ENCODE measurements around the gene PEDS1. TPM values are rescaled to one million over a fixed set of nuclear protein-coding genes. Genes with fewer than 3 reads are reported as not detected.

Gene PEDS1
- total RNA-seq, 1 experiment from 2014 or later, result 37.5 TPM

DNA sequence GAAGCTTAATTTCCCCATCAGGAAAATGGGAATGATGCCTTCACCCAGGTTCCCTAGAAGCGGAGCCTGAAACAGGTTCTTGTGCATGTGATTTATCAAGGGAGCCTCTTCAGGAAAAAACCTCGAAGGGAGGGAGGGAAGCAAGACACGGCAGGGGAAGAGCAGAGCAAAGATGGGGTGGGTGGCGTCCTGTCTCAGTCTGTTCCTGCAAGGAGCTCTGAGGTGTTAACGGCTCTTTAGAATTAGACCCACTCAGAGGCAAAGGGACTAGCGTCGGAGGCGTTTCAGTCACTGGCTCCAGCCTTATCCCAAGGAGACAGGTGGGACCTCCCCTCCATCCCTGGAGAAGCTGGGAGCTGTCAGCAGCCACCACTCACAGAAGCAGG, 25.0 kb downstream of the PEDS1 start:
- CTCF ChIA-PET, result interaction anchor here (0.8 kb wide), 1 partner anchor 11 kb away, joined by 5 read pairs; no protein-coding TSS in a partner anchor
- TF ChIP-seq, protein P1, sequence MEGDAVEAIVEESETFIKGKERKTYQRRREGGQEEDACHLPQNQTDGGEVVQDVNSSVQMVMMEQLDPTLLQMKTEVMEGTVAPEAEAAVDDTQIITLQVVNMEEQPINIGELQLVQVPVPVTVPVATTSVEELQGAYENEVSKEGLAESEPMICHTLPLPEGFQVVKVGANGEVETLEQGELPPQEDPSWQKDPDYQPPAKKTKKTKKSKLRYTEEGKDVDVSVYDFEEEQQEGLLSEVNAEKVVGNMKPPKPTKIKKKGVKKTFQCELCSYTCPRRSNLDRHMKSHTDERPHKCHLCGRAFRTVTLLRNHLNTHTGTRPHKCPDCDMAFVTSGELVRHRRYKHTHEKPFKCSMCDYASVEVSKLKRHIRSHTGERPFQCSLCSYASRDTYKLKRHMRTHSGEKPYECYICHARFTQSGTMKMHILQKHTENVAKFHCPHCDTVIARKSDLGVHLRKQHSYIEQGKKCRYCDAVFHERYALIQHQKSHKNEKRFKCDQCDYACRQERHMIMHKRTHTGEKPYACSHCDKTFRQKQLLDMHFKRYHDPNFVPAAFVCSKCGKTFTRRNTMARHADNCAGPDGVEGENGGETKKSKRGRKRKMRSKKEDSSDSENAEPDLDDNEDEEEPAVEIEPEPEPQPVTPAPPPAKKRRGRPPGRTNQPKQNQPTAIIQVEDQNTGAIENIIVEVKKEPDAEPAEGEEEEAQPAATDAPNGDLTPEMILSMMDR (IDR thresholded peaks at IDR 0.05; ENCODE audit: unreplicated experiment), result no peak
- H3K36me3 Mint-ChIP-seq (ENCODE audit: insufficient read depth, unreplicated experiment), result peaks cover 74% of the 10 kb centered on the region
- no TSS peak for BruUV-seq (replicated peaks)
- peaks cover 9% of the 10 kb centered on the region for H3K4me1 Mint-ChIP-seq (ENCODE audit: low read depth, unreplicated experiment)
- no peak overlapping the region for H3K27ac Mint-ChIP-seq (ENCODE audit: unreplicated experiment)
- no peaks in the 10 kb centered on the region for H3K9me3 Mint-ChIP-seq (ENCODE audit: low read depth, unreplicated experiment)
- intact Hi-C loops (cut with micrococcal nuclease; ENCODE audit: unreplicated experiment), result no loop called here
- no peaks in the 10 kb centered on the region for H3K27me3 Mint-ChIP-seq (ENCODE audit: unreplicated experiment)
- H3K4me3 Mint-ChIP-seq (ENCODE audit: low read depth, unreplicated experiment), result no peak overlapping the region
- DNase-seq, result no peak

DNA sequence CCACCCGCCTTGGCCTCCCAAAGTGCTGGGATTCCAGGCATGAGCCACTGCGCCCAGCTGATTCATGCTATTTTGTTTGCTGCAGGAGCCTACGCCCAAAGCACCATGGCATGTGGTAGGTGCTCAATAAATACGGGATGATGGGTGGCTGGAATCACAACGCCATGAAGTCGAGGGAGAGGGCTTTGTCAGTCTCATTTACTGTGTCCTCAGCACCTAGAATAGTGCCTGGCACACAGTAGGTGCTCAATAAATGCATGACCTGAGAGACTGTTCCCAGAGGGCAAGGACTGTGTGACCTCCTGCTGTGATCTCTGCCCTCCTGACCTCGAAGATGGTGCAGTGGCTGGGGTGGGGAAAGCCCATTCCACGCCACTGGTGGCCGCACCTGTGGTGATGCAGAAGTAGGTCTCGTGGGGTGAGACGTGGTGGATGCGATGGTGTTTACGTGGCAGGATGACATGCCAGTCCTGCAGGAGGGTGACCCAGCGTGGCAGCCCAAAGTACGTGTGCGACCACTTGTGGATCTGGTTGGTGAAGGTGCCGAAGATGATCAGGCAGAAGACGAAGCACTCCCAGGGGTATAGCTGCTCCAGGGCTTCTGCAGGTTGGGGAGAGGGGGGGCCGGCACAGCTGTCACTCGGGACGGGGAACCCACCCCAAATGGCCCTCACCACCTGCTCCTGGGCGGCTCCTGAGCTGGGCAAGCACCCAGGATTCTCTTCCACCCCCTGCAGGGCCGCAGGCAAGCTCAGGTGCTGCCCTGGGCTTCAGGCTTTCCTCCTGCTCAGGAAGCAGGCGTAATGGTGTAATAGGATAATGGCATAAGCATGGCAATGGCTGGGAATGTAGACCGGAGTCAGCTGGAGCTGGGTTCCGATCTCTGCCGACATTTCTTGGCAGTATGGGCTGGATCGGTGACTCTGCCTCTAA, 25.7 kb downstream of the PEDS1 start:
- CTCF ChIA-PET, result interaction anchor here (0.6 to 0.8 kb wide), 4 partner anchors 12 to 973 kb away, joined by 3 to 8 read pairs (median 5); no protein-coding TSS in a partner anchor
- intact Hi-C loops (cut with micrococcal nuclease; ENCODE audit: unreplicated experiment), result no loop called here
- Mint-ChIP-seq H3K9me3 (ENCODE audit: low read depth, unreplicated experiment) (peaks cover 2% of the 10 kb centered on the region), H3K27ac (ENCODE audit: unreplicated experiment) (no peak overlapping the region), H3K4me1 (ENCODE audit: low read depth, unreplicated experiment) (peaks cover 9% of the 10 kb centered on the region), H3K4me3 (ENCODE audit: low read depth, unreplicated experiment) (no peak overlapping the region), H3K27me3 (ENCODE audit: unreplicated experiment) (no peaks in the 10 kb centered on the region), H3K36me3 (ENCODE audit: insufficient read depth, unreplicated experiment) (peaks cover 80% of the 10 kb centered on the region)
- DNase-seq, result no peak
- no TSS peak for BruUV-seq (replicated peaks)
- TF ChIP-seq, protein P1 (IDR thresholded peaks at IDR 0.05; ENCODE audit: unreplicated experiment), result no peak

DNA sequence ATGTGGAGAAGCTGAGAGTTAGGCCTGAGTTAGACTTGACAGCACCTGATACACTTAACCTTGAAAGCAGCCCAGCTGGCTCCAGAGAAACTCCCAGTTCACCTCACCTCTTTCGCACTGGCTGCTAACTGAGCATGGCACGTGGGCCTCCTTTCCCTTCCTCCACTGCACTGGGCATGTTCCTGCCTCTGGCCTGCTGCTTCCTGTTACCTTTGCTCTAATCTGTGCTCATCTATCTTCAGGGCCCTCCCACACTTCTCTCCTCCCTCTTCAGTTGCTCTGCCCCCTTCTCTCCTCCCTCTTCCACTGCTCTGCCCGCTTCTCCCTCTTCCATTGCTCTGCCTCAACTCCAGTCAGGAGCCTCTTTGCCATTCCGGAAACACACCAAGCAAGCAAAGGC, 26.9 kb downstream of the PEDS1 start:
- intact Hi-C loops (cut with micrococcal nuclease; ENCODE audit: unreplicated experiment), result no loop called here
- TF ChIP-seq, protein P1 (IDR thresholded peaks at IDR 0.05; ENCODE audit: unreplicated experiment), result no peak
- CTCF ChIA-PET, result interaction anchor here (0.6 kb wide), 1 partner anchor 44 kb away, joined by 3 read pairs; no protein-coding TSS in a partner anchor
- BruUV-seq (replicated peaks), result no TSS peak
- no peak for DNase-seq
- Mint-ChIP-seq H3K36me3 (ENCODE audit: insufficient read depth, unreplicated experiment) (peaks cover 82% of the 10 kb centered on the region), H3K4me1 (ENCODE audit: low read depth, unreplicated experiment) (peaks cover 9% of the 10 kb centered on the region), H3K27me3 (ENCODE audit: unreplicated experiment) (no peaks in the 10 kb centered on the region), H3K9me3 (ENCODE audit: low read depth, unreplicated experiment) (peaks cover 2% of the 10 kb centered on the region), H3K4me3 (ENCODE audit: low read depth, unreplicated experiment) (no peak overlapping the region), H3K27ac (ENCODE audit: unreplicated experiment) (no peak overlapping the region)

DNA sequence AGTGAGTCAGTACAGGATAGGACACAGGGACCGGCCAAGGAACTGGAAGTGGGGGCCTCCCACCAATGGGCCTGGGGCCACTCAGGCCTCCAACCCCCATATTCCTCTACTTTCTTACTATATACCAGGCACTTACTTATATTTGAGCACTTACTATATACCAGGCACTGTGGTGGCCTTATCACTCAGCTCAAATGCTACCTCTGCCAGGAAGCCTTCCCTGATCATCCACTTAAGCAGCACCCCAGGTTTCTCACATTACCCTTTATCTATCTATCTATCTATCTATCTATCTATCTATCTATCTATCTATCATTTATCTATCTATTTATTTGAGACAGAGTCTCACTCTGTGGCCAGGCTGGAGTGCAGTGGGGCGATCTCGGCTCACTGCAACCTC, 28.2 kb downstream of the PEDS1 start:
- no peaks in the 10 kb centered on the region for H3K27me3 Mint-ChIP-seq (ENCODE audit: unreplicated experiment)
- H3K27ac Mint-ChIP-seq (ENCODE audit: unreplicated experiment), result no peak overlapping the region
- H3K4me3 Mint-ChIP-seq (ENCODE audit: low read depth, unreplicated experiment), result no peak overlapping the region
- peaks cover 80% of the 10 kb centered on the region for H3K36me3 Mint-ChIP-seq (ENCODE audit: insufficient read depth, unreplicated experiment)
- peaks cover 2% of the 10 kb centered on the region for H3K9me3 Mint-ChIP-seq (ENCODE audit: low read depth, unreplicated experiment)
- BruUV-seq (replicated peaks), result no TSS peak
- intact Hi-C loops (cut with micrococcal nuclease; ENCODE audit: unreplicated experiment), result no loop called here
- H3K4me1 Mint-ChIP-seq (ENCODE audit: low read depth, unreplicated experiment), result peaks cover 16% of the 10 kb centered on the region
- CTCF ChIA-PET, result no interaction called here
- DNase-seq, result no peak
- TF ChIP-seq, protein P1 (IDR thresholded peaks at IDR 0.05; ENCODE audit: unreplicated experiment), result no peak
